ENCODE data around the gene PHF2.

Gene PHF2

GRCh38 chr9:93724852-93725251, 148.5 kb downstream of the PHF2 start:
- H3K27me3 ChIP-seq (ENCODE audit: control insufficient read depth in 1 of 2, insufficient read depth in 2 of 2, low read length in 2 of 2) = peaks cover 4 to 10% of the 10 kb centered on the region in 2 donors
- no peak overlapping the region for H3K4me3 ChIP-seq (ENCODE audit: low read depth in 1 of 2, low read length in 2 of 2)
- no peaks in the 10 kb centered on the region for H3K4me1 ChIP-seq (ENCODE audit: control insufficient read depth in 1 of 2, insufficient read depth in 2 of 2, low read length in 2 of 2)
- no peak overlapping the region for H3K27ac ChIP-seq (ENCODE audit: low read depth, low read length)
- H3K9me3 ChIP-seq (ENCODE audit: control insufficient read depth in 1 of 2, low read length in 2 of 2) = peaks cover 4 to 5% of the 10 kb centered on the region in 2 donors
- no peaks in the 10 kb centered on the region for H3K36me3 ChIP-seq (ENCODE audit: control insufficient read depth in 1 of 2, insufficient read depth in 2 of 2, low read length in 2 of 2)
- no peak overlapping the region for H3K9ac ChIP-seq (ENCODE audit: low read depth in 1 of 2, low read length in 2 of 2)

- Histone ChIP-seq H3K9me3 (ENCODE audit: control insufficient read depth in 1 of 2, low read length in 2 of 2) (peaks cover 4 to 5% of the 10 kb centered on the region in 2 donors), H3K27me3 (ENCODE audit: control insufficient read depth in 1 of 2, insufficient read depth in 2 of 2, low read length in 2 of 2) (peaks cover 9 to 11% of the 10 kb centered on the region in 2 donors), H3K4me3 (ENCODE audit: low read depth in 1 of 2, low read length in 2 of 2) (no peak overlapping the region), H3K4me1 (ENCODE audit: control insufficient read depth in 1 of 2, insufficient read depth in 2 of 2, low read length in 2 of 2) (no peaks in the 10 kb centered on the region), H3K36me3 (ENCODE audit: control insufficient read depth in 1 of 2, insufficient read depth in 2 of 2, low read length in 2 of 2) (no peaks in the 10 kb centered on the region), H3K9ac (ENCODE audit: low read depth in 1 of 2, low read length in 2 of 2) (no peak overlapping the region), H3K27ac (ENCODE audit: low read depth, low read length) (no peak overlapping the region)
Observed at GRCh38 chr9:93725382-93725781, 149.0 kb downstream of the PHF2 start.

GRCh38 chr9:93726147-93726546, 149.8 kb downstream of the PHF2 start:
- no peak overlapping the region for H3K4me3 ChIP-seq (ENCODE audit: low read depth in 1 of 2, low read length in 2 of 2)
- H3K36me3 ChIP-seq (ENCODE audit: control insufficient read depth in 1 of 2, insufficient read depth in 2 of 2, low read length in 2 of 2) = no peaks in the 10 kb centered on the region
- H3K9me3 ChIP-seq (ENCODE audit: control insufficient read depth in 1 of 2, low read length in 2 of 2) = peaks cover 4 to 5% of the 10 kb centered on the region in 2 donors
- no peak overlapping the region for H3K27ac ChIP-seq (ENCODE audit: low read depth, low read length)
- no peak overlapping the region for H3K9ac ChIP-seq (ENCODE audit: low read depth in 1 of 2, low read length in 2 of 2)
- no peaks in the 10 kb centered on the region for H3K4me1 ChIP-seq (ENCODE audit: control insufficient read depth in 1 of 2, insufficient read depth in 2 of 2, low read length in 2 of 2)
- H3K27me3 ChIP-seq (ENCODE audit: control insufficient read depth in 1 of 2, insufficient read depth in 2 of 2, low read length in 2 of 2) = peaks cover 11 to 12% of the 10 kb centered on the region in 2 donors
